Measurements from ENCODE around the gene GREB1L.

DNA sequence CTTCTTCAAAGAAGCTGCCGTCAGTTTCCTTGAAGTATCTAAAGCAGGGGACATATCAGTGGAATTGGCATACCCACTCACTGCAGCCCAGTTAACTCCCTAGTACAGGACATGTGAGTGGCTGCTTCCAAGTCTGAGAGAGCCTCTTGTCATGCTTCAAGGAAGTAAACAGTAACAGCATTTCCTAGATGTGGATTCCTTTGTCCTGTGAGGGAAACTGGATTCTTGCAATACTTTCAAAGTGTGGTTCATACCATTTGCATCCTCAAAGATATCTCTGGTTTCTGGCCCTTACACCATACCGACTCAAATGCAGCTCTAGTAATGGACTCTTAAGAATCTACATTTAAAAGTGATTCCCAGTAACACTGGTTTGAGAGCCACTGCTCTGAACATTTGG, 271.3 kb downstream of the GREB1L start:
- no peak for TF ChIP-seq CTCF (optimal IDR thresholded peaks at IDR 0.05 in 1 of 3, IDR thresholded peaks at IDR 0.05 in 1 of 3, conservative IDR thresholded peaks at IDR 0.05 in 1 of 3; ENCODE audit: extremely low read depth in 1 of 3, insufficient read depth in 2 of 3, low read length in 3 of 3)
- no peak for TF ChIP-seq EZH2 (IDR thresholded peaks at IDR 0.05; ENCODE audit: low read length)

All from keratinocyte (primary cell).